ENCODE results near the gene LTB4R.

LTB4R gene

DNA sequence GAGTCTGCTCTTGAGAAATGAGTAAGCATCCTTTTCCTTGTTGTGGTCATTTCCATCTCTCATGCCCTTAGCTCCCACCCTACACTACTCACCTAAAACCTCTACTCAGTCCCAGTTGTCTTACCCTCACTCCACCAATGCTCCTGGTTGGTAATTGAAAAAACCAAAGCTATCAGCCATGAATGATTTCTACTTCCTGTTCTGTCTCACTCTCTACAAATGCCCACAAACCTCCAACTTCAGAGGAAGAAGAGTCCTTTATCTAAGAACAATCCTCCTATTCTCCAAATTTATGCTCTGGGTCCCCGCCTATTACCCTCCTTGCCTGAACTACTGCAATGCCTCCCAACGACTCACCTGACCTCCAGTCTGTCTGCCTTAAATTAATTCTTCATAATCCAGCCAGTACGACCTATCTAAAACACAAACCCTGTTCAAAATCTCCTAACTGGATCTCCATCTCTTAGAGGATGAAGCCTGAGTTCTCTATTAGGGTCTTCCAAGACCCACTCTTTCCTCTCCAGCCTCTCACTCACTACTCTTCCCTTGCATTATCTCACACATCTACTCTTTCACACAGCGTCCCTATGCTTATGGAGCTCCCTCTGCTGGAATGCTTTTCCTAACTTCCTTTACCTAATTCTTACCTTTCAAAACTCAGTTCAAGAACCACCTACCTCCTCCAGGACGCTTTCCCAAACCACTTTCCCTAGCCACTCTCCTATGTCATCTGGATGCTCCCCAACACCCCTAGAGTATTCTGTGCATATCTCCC is 13.9 kb upstream of the LTB4R start (continued):
- TF ChIP-seq TOX (CRISPR knock-in tag; IDR thresholded peaks at IDR 0.05; ENCODE audit: borderline replicate concordance), result no peak

GRCh38 chr14:24298892-24299254 is 12.4 kb upstream of the LTB4R start:
- TF ChIP-seq ZFP3 (CRISPR knock-in tag; IDR thresholded peaks at IDR 0.05) (no peak), TCF4 (CRISPR knock-in tag; IDR thresholded peaks at IDR 0.05; ENCODE audit: borderline replicate concordance) (no peak), POU6F1 (CRISPR knock-in tag; IDR thresholded peaks at IDR 0.05; ENCODE audit: borderline replicate concordance, low read depth) (no peak), GLIS3 (CRISPR knock-in tag; IDR thresholded peaks at IDR 0.05) (no peak), SNAI2 (CRISPR knock-in tag; IDR thresholded peaks at IDR 0.05) (no peak), OSR1 (CRISPR knock-in tag; IDR thresholded peaks at IDR 0.05) (no peak), ZNF565 (CRISPR knock-in tag; conservative IDR thresholded peaks at IDR 0.05; ENCODE audit: low read depth) (no peak), CREB5 (CRISPR knock-in tag; IDR thresholded peaks at IDR 0.05; ENCODE audit: low read depth) (no peak), ZFP30 (CRISPR knock-in tag; IDR thresholded peaks at IDR 0.05) (no peak), TOX (CRISPR knock-in tag; IDR thresholded peaks at IDR 0.05; ENCODE audit: borderline replicate concordance) (no peak), ESRRG (CRISPR knock-in tag; IDR thresholded peaks at IDR 0.05) (no peak), CSDC2 (CRISPR knock-in tag; IDR thresholded peaks at IDR 0.05) (no peak), ZNF70 (CRISPR knock-in tag; IDR thresholded peaks at IDR 0.05) (no peak), ZC3H10 (CRISPR knock-in tag; IDR thresholded peaks at IDR 0.05) (no peak), PPARA (CRISPR knock-in tag; IDR thresholded peaks at IDR 0.05; ENCODE audit: borderline replicate concordance) (no peak)
- TF ChIP-seq, protein P1, sequence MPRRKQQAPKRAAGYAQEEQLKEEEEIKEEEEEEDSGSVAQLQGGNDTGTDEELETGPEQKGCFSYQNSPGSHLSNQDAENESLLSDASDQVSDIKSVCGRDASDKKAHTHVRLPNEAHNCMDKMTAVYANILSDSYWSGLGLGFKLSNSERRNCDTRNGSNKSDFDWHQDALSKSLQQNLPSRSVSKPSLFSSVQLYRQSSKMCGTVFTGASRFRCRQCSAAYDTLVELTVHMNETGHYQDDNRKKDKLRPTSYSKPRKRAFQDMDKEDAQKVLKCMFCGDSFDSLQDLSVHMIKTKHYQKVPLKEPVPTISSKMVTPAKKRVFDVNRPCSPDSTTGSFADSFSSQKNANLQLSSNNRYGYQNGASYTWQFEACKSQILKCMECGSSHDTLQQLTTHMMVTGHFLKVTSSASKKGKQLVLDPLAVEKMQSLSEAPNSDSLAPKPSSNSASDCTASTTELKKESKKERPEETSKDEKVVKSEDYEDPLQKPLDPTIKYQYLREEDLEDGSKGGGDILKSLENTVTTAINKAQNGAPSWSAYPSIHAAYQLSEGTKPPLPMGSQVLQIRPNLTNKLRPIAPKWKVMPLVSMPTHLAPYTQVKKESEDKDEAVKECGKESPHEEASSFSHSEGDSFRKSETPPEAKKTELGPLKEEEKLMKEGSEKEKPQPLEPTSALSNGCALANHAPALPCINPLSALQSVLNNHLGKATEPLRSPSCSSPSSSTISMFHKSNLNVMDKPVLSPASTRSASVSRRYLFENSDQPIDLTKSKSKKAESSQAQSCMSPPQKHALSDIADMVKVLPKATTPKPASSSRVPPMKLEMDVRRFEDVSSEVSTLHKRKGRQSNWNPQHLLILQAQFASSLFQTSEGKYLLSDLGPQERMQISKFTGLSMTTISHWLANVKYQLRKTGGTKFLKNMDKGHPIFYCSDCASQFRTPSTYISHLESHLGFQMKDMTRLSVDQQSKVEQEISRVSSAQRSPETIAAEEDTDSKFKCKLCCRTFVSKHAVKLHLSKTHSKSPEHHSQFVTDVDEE (CRISPR knock-in tag; IDR thresholded peaks at IDR 0.05), result no peak
- TF ChIP-seq, protein P2, sequence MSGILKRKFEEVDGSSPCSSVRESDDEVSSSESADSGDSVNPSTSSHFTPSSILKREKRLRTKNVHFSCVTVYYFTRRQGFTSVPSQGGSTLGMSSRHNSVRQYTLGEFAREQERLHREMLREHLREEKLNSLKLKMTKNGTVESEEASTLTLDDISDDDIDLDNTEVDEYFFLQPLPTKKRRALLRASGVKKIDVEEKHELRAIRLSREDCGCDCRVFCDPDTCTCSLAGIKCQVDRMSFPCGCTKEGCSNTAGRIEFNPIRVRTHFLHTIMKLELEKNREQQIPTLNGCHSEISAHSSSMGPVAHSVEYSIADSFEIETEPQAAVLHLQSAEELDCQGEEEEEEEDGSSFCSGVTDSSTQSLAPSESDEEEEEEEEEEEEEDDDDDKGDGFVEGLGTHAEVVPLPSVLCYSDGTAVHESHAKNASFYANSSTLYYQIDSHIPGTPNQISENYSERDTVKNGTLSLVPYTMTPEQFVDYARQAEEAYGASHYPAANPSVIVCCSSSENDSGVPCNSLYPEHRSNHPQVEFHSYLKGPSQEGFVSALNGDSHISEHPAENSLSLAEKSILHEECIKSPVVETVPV (CRISPR knock-in tag; IDR thresholded peaks at IDR 0.05), result no peak
- ATAC-seq, result peak; percentile 66

DNA sequence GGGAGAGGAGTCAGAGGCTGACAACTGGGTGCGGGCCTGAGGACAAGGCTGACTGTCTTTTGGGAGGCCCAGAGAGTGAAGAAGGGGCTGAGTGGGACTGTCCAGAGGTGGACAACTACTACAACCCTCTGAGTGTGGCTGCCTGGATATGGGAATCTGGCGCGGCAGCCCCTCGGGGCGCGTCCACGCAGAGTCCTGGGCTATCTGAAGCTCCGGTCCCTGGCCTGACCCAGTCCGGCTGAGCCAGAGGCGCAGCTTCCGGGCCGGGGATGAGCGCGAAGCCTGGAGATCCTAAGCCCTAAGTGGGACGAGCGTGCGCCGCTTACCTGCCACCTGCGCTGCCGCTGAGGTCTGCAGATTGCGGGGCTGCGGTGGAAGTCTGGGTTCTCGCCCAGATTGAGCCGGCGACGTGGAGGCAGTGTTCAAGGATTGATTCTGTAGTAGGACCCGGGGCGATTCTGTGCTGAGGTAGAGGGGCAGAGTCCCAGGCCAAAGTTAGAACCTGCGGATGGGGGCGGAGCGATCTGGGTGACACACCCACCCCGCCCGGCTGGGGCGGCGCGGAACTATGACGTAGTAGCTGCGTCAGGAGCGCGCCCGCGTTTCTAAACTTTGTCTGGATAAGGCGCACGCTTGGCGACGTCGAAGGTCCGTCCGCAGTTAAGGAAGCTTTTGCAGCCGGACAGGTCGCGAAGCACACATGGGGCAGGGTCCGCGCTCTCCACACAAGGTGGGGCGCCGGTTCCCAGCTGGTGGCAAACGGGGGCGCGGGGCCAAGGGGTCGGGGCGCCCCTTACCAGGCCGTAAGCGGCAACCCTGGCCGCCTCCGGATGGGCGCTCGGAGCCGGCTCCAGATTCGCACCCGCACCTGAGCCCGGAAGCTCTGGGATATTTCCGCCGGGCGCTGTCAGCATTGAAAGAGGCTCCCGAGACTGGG is 11.8 kb upstream of the LTB4R start, which contains the start of the genes DHRS1 and NOP9:
TSS of gene DHRS1 (minus strand) at position 526 of the 937 bp plus-strand sequence. CDS start 674 bp downstream, outside the sequence.
TSS of gene NOP9 (plus strand) at position 596 of the 937 bp plus-strand sequence. CDS start at position 701, 105 bp downstream.
- TF ChIP-seq BACH2 (CRISPR knock-in tag; IDR thresholded peaks at IDR 0.05; ENCODE audit: borderline replicate concordance) (no peak), ZNF565 (CRISPR knock-in tag; conservative IDR thresholded peaks at IDR 0.05; ENCODE audit: low read depth) (no peak), ESRRG (CRISPR knock-in tag; IDR thresholded peaks at IDR 0.05) (no peak), CREB5 (CRISPR knock-in tag; IDR thresholded peaks at IDR 0.05; ENCODE audit: low read depth) (no peak), ZFP3 (CRISPR knock-in tag; IDR thresholded peaks at IDR 0.05) (no peak), TCF4 (CRISPR knock-in tag; IDR thresholded peaks at IDR 0.05; ENCODE audit: borderline replicate concordance) (no peak), ZFP30 (CRISPR knock-in tag; IDR thresholded peaks at IDR 0.05) (no peak), RARB (CRISPR knock-in tag; IDR thresholded peaks at IDR 0.05) (no peak), ISL1 (CRISPR knock-in tag; IDR thresholded peaks at IDR 0.05) (no peak), POU6F1 (CRISPR knock-in tag; IDR thresholded peaks at IDR 0.05; ENCODE audit: borderline replicate concordance, low read depth) (no peak), GLIS3 (CRISPR knock-in tag; IDR thresholded peaks at IDR 0.05) (no peak), ARNTL (CRISPR knock-in tag; IDR thresholded peaks at IDR 0.05; ENCODE audit: borderline replicate concordance, low read depth) (no peak)
- TF ChIP-seq, protein P1 (CRISPR knock-in tag; IDR thresholded peaks at IDR 0.05), result no peak
- peak; percentile 81 for ATAC-seq

Data from SK-N-SH treated with all-trans-retinoic acid at 6 μM for 48 hours (cell line).